Bronchial epithelial cell (primary cell): Measurements from ENCODE around the gene CUEDC1. TPM values are rescaled to one million over a fixed set of nuclear protein-coding genes. Genes with fewer than 3 reads are reported as not detected.

Experiments
- DNase-seq: peaks from one replicate; pipeline ENCODE4 v3.0.0-alpha.2; 2010; ENCODE audit warnings: low read depth
- FAIRE-seq: peaks from 2 replicates; lab custom pipeline; 2011; peaks lifted over from hg19 to GRCh38; lab: Jason Lieb, UNC
- H3K27me3 ChIP-seq: 2 replicates; pipeline ENCODE4 v1.5.1; 2011; ENCODE audit warnings: low read length; ENCODE audit not compliant: control insufficient read depth, insufficient read depth
- H3K36me3 ChIP-seq: 2 replicates; pipeline ENCODE4 v1.5.1; 2011; ENCODE audit warnings: low read length; ENCODE audit not compliant: control insufficient read depth, insufficient read depth
- H3K4me3 ChIP-seq: 2 replicates; pipeline ENCODE4 v1.5.1; 2011; ENCODE audit warnings: mild to moderate bottlenecking, low read depth, low read length, control low read depth
- total RNA-seq: library from RNA; depleted of rRNA; stranded (reverse); fragments of >200 nt; gene quantifications from 2 replicates; pipeline ENCODE4 v1.2.1, GENCODE V29; 2014
- TF ChIP-seq, protein P1 (sequence below): IDR thresholded peaks from 2 replicates; pipeline ENCODE4 v1.5.1; 2011; ENCODE audit warnings: mild to moderate bottlenecking, moderate library complexity, low read length, control low read depth, inconsistent platforms; ENCODE audit not compliant: insufficient read depth, severe bottlenecking

The CUEDC1 gene
- total RNA-seq, 1 donor from 2014 or later: 3.4 TPM

DNA sequence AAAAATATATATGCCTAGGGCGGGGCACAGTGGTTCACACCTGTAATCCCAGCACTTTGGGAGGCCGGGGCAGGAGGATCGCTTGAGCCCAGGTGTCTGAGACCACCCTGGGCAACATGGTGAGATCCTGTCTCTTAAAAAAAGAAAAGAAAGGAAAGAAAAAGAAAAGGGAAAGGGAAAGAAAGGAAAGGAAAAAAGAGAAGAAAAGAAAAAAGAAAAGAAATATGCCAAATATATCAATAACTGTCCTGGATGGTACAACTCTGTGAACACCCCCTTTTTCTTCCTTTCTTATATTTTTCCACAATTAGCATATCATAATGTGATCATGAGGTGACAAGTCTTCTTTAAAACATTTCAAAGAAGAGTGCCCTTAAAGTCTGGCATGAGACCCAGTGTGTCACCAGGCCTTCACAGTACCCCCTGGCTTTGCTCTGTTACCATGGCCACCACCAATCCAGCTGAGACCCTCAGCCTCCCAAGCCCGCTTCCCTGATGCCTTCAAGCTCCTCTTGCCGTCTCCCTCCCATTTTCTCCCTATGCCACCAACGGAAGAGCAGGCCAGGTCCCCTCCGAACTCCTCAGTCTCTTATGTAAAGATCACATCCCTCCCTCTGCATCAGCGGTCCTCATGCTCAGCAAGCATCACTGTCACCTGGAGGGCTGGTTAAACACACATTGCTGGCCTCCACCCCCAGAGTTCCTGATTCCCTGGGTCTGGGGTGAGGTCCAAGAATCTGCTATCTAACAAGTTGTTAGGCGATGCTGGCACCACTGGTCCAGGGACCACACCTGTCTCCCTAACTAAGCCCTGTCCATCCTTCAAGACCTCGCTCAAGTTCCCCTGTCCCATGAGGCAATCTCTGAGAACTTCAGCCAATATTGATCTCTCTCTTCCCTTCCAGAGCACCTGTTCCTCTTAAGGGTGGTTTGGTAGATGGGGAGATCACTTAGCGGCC is 44.5 kb downstream of the CUEDC1 start:
- H3K4me3 ChIP-seq: no peak overlapping the region
- DNase-seq (no peak), FAIRE-seq (no peak)
- no peaks in the 10 kb centered on the region for H3K36me3 ChIP-seq
- TF ChIP-seq, protein P1, sequence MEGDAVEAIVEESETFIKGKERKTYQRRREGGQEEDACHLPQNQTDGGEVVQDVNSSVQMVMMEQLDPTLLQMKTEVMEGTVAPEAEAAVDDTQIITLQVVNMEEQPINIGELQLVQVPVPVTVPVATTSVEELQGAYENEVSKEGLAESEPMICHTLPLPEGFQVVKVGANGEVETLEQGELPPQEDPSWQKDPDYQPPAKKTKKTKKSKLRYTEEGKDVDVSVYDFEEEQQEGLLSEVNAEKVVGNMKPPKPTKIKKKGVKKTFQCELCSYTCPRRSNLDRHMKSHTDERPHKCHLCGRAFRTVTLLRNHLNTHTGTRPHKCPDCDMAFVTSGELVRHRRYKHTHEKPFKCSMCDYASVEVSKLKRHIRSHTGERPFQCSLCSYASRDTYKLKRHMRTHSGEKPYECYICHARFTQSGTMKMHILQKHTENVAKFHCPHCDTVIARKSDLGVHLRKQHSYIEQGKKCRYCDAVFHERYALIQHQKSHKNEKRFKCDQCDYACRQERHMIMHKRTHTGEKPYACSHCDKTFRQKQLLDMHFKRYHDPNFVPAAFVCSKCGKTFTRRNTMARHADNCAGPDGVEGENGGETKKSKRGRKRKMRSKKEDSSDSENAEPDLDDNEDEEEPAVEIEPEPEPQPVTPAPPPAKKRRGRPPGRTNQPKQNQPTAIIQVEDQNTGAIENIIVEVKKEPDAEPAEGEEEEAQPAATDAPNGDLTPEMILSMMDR: no peak
- H3K27me3 ChIP-seq: no peaks in the 10 kb centered on the region

DNA sequence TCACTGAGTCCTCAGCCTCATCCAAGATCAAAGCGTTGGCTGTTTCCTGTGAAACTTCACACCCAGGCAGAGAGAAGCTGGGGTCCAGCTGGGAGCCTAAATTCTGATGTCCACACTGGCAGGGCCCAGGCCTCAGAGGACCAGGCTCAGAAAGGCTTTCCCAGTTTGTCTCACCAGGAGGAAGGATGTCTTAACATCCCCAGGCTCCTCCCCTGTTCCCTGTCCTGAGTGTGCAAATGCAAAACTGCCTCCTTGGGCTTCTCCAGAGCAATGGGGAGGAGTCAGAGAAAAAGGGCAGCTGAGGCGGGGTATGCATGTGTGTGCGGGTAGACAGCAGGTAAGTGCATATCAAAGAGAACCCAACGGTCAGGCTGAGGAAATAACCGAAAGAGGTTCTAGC is 45.7 kb downstream of the CUEDC1 start:
- DNase-seq (no peak), FAIRE-seq (no peak)
- Histone ChIP-seq H3K27me3 (no peaks in the 10 kb centered on the region), H3K36me3 (no peaks in the 10 kb centered on the region), H3K4me3 (no peak overlapping the region)
- TF ChIP-seq, protein P1: no peak

DNA sequence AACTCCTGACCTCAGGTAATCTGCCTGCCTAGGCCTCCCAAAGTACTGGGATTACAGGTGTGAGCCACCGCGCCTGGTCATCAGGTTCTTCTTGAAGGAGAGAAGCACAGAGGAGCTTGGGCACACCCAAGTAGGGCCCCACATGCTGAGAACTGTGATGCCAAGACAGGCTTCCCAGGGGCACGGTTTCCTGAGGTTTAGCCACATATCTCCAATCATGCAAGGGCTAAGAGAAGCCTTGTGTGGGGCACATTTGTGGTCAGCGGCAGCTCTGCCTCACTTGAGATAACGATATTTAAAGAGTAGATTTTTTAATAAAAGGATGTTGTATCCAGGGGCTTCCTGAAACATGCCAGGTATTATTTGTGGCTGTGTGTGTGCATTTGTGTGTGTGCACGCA is 46.9 kb downstream of the CUEDC1 start:
- no peak for DNase-seq
- no peak overlapping the region for H3K4me3 ChIP-seq
- no peaks in the 10 kb centered on the region for H3K27me3 ChIP-seq
- TF ChIP-seq, protein P1: no peak
- FAIRE-seq: no peak
- H3K36me3 ChIP-seq: no peaks in the 10 kb centered on the region

GRCh38 chr17:57906910-57907309 is 48.3 kb downstream of the CUEDC1 start:
- Histone ChIP-seq H3K27me3 (no peaks in the 10 kb centered on the region), H3K4me3 (no peak overlapping the region), H3K36me3 (no peaks in the 10 kb centered on the region)
- FAIRE-seq (no peak), DNase-seq (no peak)
- TF ChIP-seq, protein P1: no peak

DNA sequence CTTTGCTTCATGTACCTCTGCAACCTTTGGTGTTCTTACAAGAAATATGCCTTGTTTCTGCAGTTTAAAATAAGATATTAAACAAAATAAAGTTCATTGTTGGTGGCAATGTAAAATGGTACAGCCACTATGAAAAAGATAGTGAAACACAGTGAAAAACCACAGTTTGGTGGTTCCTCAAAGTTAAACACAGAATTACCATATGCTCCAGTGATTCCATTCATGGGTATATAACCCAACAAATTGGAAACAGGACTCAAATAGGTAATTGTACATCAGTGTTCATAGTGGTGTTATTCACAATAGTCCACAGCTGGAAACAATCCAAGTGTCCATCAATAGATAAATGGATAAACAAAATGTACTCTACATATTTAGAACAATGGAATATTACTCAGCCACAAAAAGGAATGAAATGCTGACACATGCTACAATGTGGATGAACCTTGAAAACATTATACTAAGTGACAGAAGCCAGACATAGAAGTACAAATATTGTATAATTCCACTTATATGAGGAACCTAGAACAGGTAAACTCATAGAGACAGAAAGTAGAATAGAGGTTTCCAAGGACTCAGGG is 49.2 kb downstream of the CUEDC1 start:
- Histone ChIP-seq H3K27me3 (no peaks in the 10 kb centered on the region), H3K36me3 (no peaks in the 10 kb centered on the region), H3K4me3 (no peak overlapping the region)
- FAIRE-seq (no peak), DNase-seq (no peak)
- TF ChIP-seq, protein P1: no peak
